AG09309 (cell line): ENCODE results near the gene SUSD3.

Source experiments
- DNase-seq: peaks from one replicate; pipeline ENCODE4 v3.0.0-alpha.2; 2010; ENCODE audit warnings: low read depth
- H3K4me3 ChIP-seq: 2 replicates; pipeline ENCODE4 v1.5.1; 2011; ENCODE audit warnings: mild to moderate bottlenecking, low read depth, low read length, moderate library complexity; ENCODE audit not compliant: control insufficient read depth
- CTCF ChIP-seq: IDR thresholded peaks from 2 replicates; pipeline ENCODE4 v1.5.1; 2011; ENCODE audit warnings: mild to moderate bottlenecking, low read depth, low read length, inconsistent platforms; ENCODE audit not compliant: insufficient read depth, control insufficient read depth; ENCODE audit errors: missing control alignments

The SUSD3 gene

GRCh38 chr9:93119703-93119952 is 61.1 kb downstream of the SUSD3 start:
- H3K4me3 ChIP-seq, result no peak overlapping the region
- TF ChIP-seq CTCF, result no peak
- no peak for DNase-seq

GRCh38 chr9:93119953-93120845 is 61.7 kb downstream of the SUSD3 start:
- peak; percentile 41 for TF ChIP-seq CTCF
- DNase-seq, result peak; percentile 84
- no peak overlapping the region for H3K4me3 ChIP-seq

DNA sequence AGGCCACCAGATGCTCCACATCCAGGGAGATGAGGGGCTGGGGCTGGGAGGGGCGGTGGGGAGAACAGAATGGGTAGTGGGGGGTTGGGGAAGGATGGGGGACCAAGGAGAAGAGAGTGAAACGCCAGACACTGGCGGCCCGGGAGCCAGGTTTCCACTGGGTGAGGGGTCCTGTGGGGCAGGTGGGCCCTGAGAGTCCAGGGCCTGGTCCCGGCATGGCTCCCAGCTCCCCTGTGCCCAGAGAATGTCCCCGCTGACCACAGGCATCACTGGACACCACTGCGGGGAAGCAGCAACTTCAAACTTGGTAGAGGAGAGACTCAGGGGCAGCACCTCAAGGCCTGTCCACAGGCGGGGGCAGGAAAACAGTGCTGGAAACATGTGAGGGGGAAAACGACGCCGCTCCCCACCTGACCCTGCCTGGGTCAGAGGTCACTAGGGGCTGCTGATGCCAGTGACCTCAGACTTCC is 62.4 kb downstream of the SUSD3 start:
- no peak for TF ChIP-seq CTCF
- H3K4me3 ChIP-seq, result no peak overlapping the region
- no peak for DNase-seq

DNA sequence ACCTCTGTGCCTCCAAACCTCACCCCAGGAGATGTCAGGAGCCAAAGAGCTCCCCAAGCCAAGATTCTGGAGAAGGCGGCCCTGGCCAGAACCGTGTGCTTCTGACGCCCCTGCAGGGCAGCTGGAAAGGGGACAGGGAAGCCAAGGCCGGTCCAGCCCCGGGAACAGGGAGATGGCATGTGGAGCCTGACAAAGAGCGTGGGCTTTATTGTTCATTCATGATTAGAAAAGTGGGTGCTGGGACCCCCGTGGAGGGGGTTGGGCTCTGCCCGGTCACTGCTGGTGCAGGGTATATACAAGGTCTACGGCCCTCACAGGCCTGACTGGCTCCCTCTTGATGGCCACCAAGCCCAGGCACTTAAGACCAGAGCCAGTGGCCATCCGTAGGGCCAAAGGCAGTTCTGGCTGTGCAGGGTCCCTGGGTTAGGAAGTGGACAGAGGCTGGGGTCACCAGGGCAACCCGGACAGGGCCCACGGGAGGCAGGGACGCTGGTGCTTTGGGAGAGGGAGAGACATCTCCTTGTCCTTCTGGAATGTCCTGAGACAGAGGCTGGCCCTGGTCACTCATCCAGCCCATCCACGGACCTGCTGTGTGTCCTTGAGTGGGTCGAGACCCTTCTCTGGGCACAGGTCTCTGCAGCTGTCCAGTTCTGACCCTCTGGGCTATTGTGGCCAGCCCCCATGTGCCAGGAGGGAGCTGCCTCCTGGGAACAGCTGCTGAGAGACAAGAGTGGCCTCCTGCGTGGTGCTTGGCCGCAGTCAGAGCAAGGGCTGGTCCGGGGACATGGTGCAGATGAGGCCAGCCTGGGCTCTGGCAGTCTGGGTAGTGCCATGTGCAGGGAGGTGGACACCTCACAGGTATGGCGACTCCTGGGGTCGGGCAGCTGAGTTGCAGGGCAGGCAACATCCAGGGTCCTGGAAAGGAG is 63.1 kb downstream of the SUSD3 start:
- H3K4me3 ChIP-seq, result no peak overlapping the region
- TF ChIP-seq CTCF, result no peak
- DNase-seq, result no peak

GRCh38 chr9:93122721-93123221 is 64.3 kb downstream of the SUSD3 start:
- no peak overlapping the region for H3K4me3 ChIP-seq
- no peak for DNase-seq
- no peak for TF ChIP-seq CTCF

GRCh38 chr9:93123561-93124283 is 65.2 kb downstream of the SUSD3 start:
- DNase-seq, result no peak
- no peak for TF ChIP-seq CTCF
- no peak overlapping the region for H3K4me3 ChIP-seq
